ENCODE results near the gene AURKAIP1.

DNA sequence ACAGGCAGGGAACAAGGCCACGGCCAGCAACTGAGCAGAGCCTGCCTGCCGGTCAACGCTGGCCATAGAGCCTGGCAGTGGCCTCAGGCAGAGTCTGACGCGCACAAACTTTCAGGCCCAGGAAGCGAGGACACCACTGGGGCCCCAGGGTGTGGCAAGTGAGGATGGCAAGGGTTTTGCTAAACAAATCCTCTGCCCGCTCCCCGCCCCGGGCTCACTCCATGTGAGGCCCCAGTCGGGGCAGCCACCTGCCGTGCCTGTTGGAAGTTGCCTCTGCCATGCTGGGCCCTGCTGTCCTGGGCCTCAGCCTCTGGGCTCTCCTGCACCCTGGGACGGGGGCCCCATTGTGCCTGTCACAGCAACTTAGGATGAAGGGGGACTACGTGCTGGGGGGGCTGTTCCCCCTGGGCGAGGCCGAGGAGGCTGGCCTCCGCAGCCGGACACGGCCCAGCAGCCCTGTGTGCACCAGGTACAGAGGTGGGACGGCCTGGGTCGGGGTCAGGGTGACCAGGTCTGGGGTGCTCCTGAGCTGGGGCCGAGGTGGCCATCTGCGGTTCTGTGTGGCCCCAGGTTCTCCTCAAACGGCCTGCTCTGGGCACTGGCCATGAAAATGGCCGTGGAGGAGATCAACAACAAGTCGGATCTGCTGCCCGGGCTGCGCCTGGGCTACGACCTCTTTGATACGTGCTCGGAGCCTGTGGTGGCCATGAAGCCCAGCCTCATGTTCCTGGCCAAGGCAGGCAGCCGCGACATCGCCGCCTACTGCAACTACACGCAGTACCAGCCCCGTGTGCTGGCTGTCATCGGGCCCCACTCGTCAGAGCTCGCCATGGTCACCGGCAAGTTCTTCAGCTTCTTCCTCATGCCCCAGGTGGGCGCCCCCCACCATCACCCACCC is 43.7 kb downstream of the AURKAIP1 start, which contains the start of gene TAS1R3:
- TF ChIP-seq POLR2AphosphoS5 (IDR thresholded peaks at IDR 0.05) (no peak), EZH2 (IDR thresholded peaks at IDR 0.05; ENCODE audit: borderline replicate concordance, insufficient read depth, low read length, poor library complexity, severe bottlenecking) (no peak)
- TF ChIP-seq, protein P1, sequence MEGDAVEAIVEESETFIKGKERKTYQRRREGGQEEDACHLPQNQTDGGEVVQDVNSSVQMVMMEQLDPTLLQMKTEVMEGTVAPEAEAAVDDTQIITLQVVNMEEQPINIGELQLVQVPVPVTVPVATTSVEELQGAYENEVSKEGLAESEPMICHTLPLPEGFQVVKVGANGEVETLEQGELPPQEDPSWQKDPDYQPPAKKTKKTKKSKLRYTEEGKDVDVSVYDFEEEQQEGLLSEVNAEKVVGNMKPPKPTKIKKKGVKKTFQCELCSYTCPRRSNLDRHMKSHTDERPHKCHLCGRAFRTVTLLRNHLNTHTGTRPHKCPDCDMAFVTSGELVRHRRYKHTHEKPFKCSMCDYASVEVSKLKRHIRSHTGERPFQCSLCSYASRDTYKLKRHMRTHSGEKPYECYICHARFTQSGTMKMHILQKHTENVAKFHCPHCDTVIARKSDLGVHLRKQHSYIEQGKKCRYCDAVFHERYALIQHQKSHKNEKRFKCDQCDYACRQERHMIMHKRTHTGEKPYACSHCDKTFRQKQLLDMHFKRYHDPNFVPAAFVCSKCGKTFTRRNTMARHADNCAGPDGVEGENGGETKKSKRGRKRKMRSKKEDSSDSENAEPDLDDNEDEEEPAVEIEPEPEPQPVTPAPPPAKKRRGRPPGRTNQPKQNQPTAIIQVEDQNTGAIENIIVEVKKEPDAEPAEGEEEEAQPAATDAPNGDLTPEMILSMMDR (IDR thresholded peaks at IDR 0.05; ENCODE audit: poor library complexity, severe bottlenecking): no peak

Data from neural cell (in vitro differentiated cells).